Loucy (cell line): ENCODE data around the gene FXYD2.

ENCODE experiments used
- H2AFZ ChIP-seq: fragments of 200-600 bp; sonication (generic); 2 replicates; pipeline ENCODE4 v1.6.0; 2016; ENCODE audit warnings: antibody characterized with exemption, mild to moderate bottlenecking, low read length, moderate library complexity
- H3F3A ChIP-seq: fragments of 200-600 bp; 2 replicates; pipeline ENCODE4 v1.6.0; 2016; ENCODE audit warnings: antibody characterized with exemption, low read depth, mild to moderate bottlenecking
- H3K27me3 ChIP-seq: fragments of 200-600 bp; sonication (generic); 2 replicates; pipeline ENCODE4 v1.6.1; 2014; ENCODE audit warnings: low read length, mild to moderate bottlenecking; ENCODE audit not compliant: insufficient read depth, poor library complexity, severe bottlenecking
- H3K36me3 ChIP-seq: fragments of 200-600 bp; sonication (generic); 2 replicates; pipeline ENCODE4 v1.6.1; 2016; ENCODE audit warnings: low read length; ENCODE audit not compliant: insufficient read depth
- H3K4me1 ChIP-seq: fragments of 200-600 bp; sonication (generic); 2 replicates; pipeline ENCODE4 v1.5.1; 2014; ENCODE audit warnings: low read length, mild to moderate bottlenecking; ENCODE audit not compliant: insufficient read depth, poor library complexity, severe bottlenecking
- H3K4me2 ChIP-seq: fragments of 200-600 bp; sonication (generic); 2 replicates; pipeline ENCODE4 v1.6.0; 2014; ENCODE audit warnings: antibody characterized with exemption, low read length, low read depth, mild to moderate bottlenecking; ENCODE audit not compliant: poor library complexity, severe bottlenecking
- H3K4me3 ChIP-seq: fragments of 200-600 bp; sonication (generic); 2 replicates; pipeline ENCODE4 v1.5.1; 2014; ENCODE audit warnings: low read length, mild to moderate bottlenecking, mixed read lengths; ENCODE audit not compliant: poor library complexity, severe bottlenecking
- H3K79me2 ChIP-seq: fragments of 200-600 bp; sonication (generic); 2 replicates; pipeline ENCODE4 v1.6.1; 2014; ENCODE audit warnings: low read length; ENCODE audit not compliant: insufficient read depth
- H3K9ac ChIP-seq: fragments of 200-600 bp; sonication (generic); 2 replicates; pipeline ENCODE4 v1.6.0; 2014; ENCODE audit warnings: mild to moderate bottlenecking, low read depth, low read length, moderate library complexity; ENCODE audit not compliant: poor library complexity, severe bottlenecking
- H3K9me2 ChIP-seq: fragments of 200-600 bp; sonication (generic); replicated peaks from 2 replicates; pipeline ENCODE4 v1.6.1; 2016; ENCODE audit warnings: low read depth, low read length, mixed read lengths
- H3K9me3 ChIP-seq: fragments of 200-600 bp; sonication (generic); 2 replicates; pipeline ENCODE4 v1.6.1; 2014; ENCODE audit warnings: mild to moderate bottlenecking, antibody characterized with exemption, low read length, low read depth; ENCODE audit not compliant: insufficient read depth
- H4K20me1 ChIP-seq: fragments of 200-600 bp; sonication (generic); 2 replicates; pipeline ENCODE4 v1.6.0; 2014; ENCODE audit warnings: antibody characterized with exemption, low read length, mild to moderate bottlenecking; ENCODE audit not compliant: insufficient read depth, poor library complexity, severe bottlenecking
- CTCF ChIP-seq: fragments of 200-600 bp; sonication (generic); conservative IDR thresholded peaks from 2 replicates; pipeline ENCODE4 v1.5.1; 2014; ENCODE audit warnings: mild to moderate bottlenecking, antibody characterized with exemption, low read length
- EZH2phosphoT487 ChIP-seq: fragments of 200-600 bp; IDR thresholded peaks from 2 replicates; pipeline ENCODE4 v1.6.1; 2018; ENCODE audit warnings: antibody characterized with exemption, mild to moderate bottlenecking, moderate library complexity, borderline replicate concordance

Gene FXYD2

GRCh38 chr11:117782101-117782500 lies 42.4 kb downstream of the FXYD2 start:
- no peak overlapping the region for H2AFZ ChIP-seq
- no peaks in the 10 kb centered on the region for H3F3A ChIP-seq
- H3K79me2 ChIP-seq = no peaks in the 10 kb centered on the region
- H3K27me3 ChIP-seq = no peaks in the 10 kb centered on the region
- H3K4me1 ChIP-seq = no peaks in the 10 kb centered on the region
- H4K20me1 ChIP-seq = no peaks in the 10 kb centered on the region
- no peaks in the 10 kb centered on the region for H3K36me3 ChIP-seq
- H3K9me3 ChIP-seq = no peaks in the 10 kb centered on the region
- TF ChIP-seq CTCF (no peak), EZH2phosphoT487 (no peak)
- H3K4me3 ChIP-seq = no peak overlapping the region
- H3K9ac ChIP-seq = no peak overlapping the region
- no peaks in the 10 kb centered on the region for H3K9me2 ChIP-seq
- no peak overlapping the region for H3K4me2 ChIP-seq

DNA sequence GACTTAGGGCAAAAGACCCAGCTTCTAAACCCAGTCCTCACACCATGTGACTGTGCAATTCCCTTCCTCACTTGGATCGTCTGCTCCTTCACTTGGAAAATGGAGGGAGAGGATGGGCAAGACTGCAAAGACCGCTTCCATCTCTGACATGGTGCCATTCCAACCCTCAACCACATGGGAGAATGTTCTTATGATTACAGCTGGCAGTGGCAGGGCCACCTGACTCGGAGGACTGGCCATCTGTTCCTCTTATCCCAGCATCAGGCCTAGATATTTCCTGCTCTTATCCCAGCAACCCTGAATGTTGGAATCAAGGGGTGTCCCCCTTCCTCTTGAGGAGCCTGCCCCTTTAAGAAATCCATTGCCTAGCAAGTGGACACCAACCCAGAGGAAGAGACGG lies 42.9 kb downstream of the FXYD2 start:
- no peak overlapping the region for H3K4me3 ChIP-seq
- no peak overlapping the region for H2AFZ ChIP-seq
- no peaks in the 10 kb centered on the region for H3K4me1 ChIP-seq
- no peaks in the 10 kb centered on the region for H3K27me3 ChIP-seq
- H3K79me2 ChIP-seq = no peaks in the 10 kb centered on the region
- no peaks in the 10 kb centered on the region for H3K36me3 ChIP-seq
- no peaks in the 10 kb centered on the region for H4K20me1 ChIP-seq
- H3K9ac ChIP-seq = no peak overlapping the region
- H3K9me3 ChIP-seq = no peaks in the 10 kb centered on the region
- no peaks in the 10 kb centered on the region for H3F3A ChIP-seq
- H3K9me2 ChIP-seq = no peaks in the 10 kb centered on the region
- no peak overlapping the region for H3K4me2 ChIP-seq
- TF ChIP-seq EZH2phosphoT487 (no peak), CTCF (no peak)

DNA sequence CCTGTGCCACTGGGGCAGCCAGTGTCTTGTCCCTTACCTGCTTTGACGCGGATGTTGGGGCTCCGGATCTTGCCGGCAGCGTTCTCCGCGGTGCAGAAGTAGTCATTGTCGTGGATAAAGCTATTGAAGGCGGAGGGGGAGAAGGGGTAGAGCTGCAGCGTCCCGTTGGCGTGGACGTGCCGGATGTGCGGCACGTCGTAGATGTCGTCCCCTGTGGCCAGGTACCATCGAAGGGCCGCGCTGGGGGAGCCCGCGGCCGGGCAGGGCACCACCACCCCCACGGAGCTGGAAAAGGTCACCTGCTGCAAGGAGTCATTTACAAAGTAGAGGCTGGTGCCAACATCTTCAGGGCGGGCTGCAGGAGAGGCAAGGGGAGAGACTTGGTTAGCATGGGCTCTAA lies 44.1 kb downstream of the FXYD2 start:
- no peak for TF ChIP-seq CTCF
- no peak for TF ChIP-seq EZH2phosphoT487
- H3K9ac ChIP-seq = no peak overlapping the region
- H4K20me1 ChIP-seq = no peaks in the 10 kb centered on the region
- H3K79me2 ChIP-seq = no peaks in the 10 kb centered on the region
- H3F3A ChIP-seq = no peaks in the 10 kb centered on the region
- no peak overlapping the region for H2AFZ ChIP-seq
- no peak overlapping the region for H3K4me3 ChIP-seq
- H3K9me3 ChIP-seq = no peaks in the 10 kb centered on the region
- no peaks in the 10 kb centered on the region for H3K27me3 ChIP-seq
- no peaks in the 10 kb centered on the region for H3K4me1 ChIP-seq
- no peaks in the 10 kb centered on the region for H3K9me2 ChIP-seq
- H3K36me3 ChIP-seq = no peaks in the 10 kb centered on the region
- no peak overlapping the region for H3K4me2 ChIP-seq
